C4-2B (cell line): ENCODE measurements around the gene SMIM10.

ENCODE experiments used
- CTCF ChIP-seq: fragments of 450-650 bp; conservative IDR thresholded peaks from 2 replicates; pipeline ENCODE4 v1.5.1; 2017; ENCODE audit warnings: mild to moderate bottlenecking
- ZFX ChIP-seq: fragments of 450-650 bp; IDR thresholded peaks from 2 replicates; pipeline ENCODE4 v1.6.1; 2017

- TF ChIP-seq ZFX (no peak), CTCF (peak; percentile 62)
Measured at GRCh38 chrX:134999469-134999868, 8.7 kb downstream of the SMIM10 start.
